Hepatocyte (in vitro differentiated cells): ENCODE data around the gene CYTH4.

Experiments used
- CTCF ChIP-seq: fragments of 200-600 bp; sonication (generic); IDR thresholded peaks from 2 replicates; pipeline ENCODE4 v1.5.1; 2016; ENCODE audit warnings: antibody characterized with exemption, mild to moderate bottlenecking; ENCODE audit not compliant: poor library complexity
- EZH2 ChIP-seq: fragments of 200-600 bp; sonication (generic); IDR thresholded peaks from 2 replicates; pipeline ENCODE4 v1.6.1; 2016; ENCODE audit warnings: antibody characterized with exemption, mild to moderate bottlenecking, borderline replicate concordance
- EZH2phosphoT487 ChIP-seq: fragments of 200-600 bp; sonication (generic); IDR thresholded peaks from one replicate; pipeline ENCODE4 v1.6.1; 2018; ENCODE audit warnings: antibody characterized with exemption, mild to moderate bottlenecking, low read depth, moderate library complexity; ENCODE audit not compliant: unreplicated experiment, severe bottlenecking

DNA sequence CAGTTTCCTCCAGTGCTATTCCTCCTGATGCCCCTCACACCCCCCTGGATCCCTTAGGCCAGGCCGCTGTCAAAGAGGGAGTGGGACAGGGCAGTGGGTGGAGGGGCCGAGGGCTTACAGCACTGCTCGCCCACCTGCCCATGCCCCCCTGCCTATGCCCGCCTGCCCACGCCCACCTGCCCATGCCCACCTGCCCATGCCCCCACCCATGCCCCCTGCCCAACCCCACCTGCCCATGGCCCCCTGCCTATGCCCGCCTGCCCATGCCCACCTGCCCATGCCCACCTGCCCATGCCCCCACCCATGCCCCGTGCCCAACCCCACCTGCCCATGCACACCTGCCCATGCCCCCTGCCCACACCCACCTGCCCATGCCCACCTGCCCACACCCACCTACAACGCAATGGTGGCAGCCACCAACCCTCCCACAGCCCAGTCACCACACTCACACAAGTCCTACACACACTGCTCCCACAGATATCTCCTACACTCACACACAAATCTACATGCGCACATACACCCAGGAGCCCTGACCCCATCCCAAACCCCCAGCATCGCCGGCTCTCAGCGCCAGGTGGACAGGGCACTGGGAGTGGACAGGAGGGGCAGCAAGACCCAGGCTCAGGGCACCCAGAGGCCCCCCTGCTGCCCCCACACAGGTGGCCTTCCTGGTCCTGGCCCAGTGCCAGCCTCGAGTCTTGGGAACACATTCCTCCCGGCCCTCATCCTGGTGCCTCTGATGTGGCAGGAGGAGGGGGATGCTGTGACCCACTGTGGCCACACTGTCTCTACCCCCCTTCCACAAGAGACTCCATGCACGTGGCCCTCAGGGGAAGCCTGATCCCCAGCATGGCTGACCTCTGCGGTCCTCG lies 61.8 kb downstream of the CYTH4 start:
- TF ChIP-seq CTCF = no peak
- TF ChIP-seq EZH2 = no peak
- TF ChIP-seq EZH2phosphoT487 = no peak
